ENCODE data around the gene RNF128.

The RNF128 gene, protein sequence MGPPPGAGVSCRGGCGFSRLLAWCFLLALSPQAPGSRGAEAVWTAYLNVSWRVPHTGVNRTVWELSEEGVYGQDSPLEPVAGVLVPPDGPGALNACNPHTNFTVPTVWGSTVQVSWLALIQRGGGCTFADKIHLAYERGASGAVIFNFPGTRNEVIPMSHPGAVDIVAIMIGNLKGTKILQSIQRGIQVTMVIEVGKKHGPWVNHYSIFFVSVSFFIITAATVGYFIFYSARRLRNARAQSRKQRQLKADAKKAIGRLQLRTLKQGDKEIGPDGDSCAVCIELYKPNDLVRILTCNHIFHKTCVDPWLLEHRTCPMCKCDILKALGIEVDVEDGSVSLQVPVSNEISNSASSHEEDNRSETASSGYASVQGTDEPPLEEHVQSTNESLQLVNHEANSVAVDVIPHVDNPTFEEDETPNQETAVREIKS

GRCh38 chrX:106726485-106727437 lies at the start of gene RNF128:
TSS of gene RNF128 (plus strand) at chrX:106726701. CDS start at chrX:106726914, 213 bp downstream.
- DNase-seq (ENCODE audit: low spot score), result peak; percentile 31

GRCh38 chrX:106680716-106681115 lies 45.8 kb upstream of the RNF128 start:
- DNase-seq (ENCODE audit: low spot score), result no peak

DNA sequence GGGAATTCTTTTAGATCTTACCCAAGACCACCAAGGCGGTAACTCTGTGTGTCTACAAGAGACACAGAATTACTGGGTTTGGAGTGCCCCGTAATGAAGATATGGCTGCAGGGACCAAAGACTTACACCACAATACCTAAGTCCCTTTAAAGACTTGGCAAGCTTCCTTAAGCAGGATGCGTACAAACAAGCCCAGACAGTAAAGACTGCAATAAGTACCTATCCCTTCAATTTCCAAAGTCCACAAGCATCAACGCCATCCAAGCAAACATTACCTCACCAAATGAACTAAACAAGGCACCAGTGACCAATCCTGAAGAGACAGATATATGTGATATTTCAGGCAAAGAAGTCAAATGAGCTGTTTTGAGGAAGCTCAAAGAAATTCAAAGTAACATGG lies 42.3 kb upstream of the RNF128 start:
- no peak for DNase-seq (ENCODE audit: low spot score)

DNA sequence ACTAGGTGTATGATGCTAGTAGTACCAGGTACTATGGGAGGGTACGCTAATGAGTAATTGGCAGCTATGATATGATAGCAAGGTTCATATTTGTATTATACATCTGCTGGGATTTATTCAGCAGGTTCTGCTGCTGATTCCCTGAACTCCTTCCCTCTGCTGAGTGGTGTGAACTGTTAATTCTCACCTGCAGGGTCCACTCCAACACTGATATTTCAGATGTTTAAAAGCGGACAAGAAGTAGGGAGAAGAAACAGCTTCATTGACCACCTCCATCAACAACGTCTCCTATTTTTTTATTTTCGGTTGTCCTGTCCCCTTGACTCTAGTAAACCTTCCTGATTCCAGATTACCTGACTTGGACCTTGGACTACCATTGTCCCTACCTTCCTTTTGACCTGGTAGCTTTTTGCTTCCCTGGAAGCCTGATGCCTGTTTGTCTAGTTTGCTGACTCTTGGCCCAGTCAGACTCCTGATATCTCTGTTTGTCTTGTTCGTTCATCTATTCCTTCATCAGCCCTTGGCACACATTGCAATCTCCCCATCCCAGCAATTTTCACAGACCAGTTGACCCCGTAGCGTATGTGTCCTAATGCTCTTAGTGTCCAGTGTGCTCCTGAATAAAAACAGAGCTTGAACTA lies 34.0 kb upstream of the RNF128 start:
- DNase-seq (ENCODE audit: low spot score), result no peak

- no peak for DNase-seq (ENCODE audit: low spot score)
These were observed 30.0 kb upstream of the RNF128 start for GRCh38 chrX:106696502-106696901.

DNA sequence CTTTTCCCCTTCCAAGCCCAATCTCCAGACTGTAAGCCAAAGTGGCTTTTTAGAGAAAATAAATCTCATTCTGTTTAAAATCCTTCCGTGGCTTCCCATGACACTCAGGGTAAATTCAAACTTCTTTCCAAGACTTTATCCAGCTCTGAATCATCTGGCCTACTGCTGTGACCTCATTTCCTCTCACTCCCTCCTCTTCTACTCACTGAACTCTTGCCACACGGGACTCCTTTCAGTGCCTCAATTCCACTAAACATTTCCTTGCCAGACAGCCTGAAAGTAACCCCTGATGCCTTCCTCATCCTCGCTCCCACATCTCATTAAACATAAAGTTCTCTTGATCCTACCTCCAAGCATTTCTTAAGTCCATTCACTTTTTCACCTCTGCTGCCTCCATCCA lies 27.8 kb upstream of the RNF128 start:
- no peak for DNase-seq (ENCODE audit: low spot score)

DNA sequence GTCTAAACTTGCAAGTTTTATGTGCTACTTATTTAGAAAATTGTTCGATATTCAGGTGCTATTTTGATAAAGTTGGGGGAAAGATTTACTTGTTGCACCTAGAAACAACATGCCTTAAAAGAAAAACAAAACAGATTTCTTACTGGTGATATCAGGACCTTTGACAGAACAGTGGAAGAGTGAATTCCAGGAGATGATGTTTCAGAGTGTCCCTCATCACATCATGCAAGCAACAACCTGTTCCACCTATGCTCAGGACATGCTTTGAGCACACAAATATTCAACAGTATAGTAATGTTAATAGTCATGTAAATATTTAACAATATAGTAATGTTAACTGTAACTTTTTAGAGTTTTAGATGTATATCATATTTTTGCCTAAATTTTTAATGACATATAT lies 23.9 kb upstream of the RNF128 start:
- DNase-seq (ENCODE audit: low spot score), result no peak

GRCh38 chrX:106706466-106706865 lies 20.0 kb upstream of the RNF128 start:
- DNase-seq (ENCODE audit: low spot score), result no peak

- peak; percentile 41 for DNase-seq (ENCODE audit: low spot score)
These were observed 18.6 kb upstream of the RNF128 start for GRCh38 chrX:106707771-106708454.

GRCh38 chrX:106710771-106711170 lies 15.7 kb upstream of the RNF128 start:
- DNase-seq (ENCODE audit: low spot score), result no peak

DNA sequence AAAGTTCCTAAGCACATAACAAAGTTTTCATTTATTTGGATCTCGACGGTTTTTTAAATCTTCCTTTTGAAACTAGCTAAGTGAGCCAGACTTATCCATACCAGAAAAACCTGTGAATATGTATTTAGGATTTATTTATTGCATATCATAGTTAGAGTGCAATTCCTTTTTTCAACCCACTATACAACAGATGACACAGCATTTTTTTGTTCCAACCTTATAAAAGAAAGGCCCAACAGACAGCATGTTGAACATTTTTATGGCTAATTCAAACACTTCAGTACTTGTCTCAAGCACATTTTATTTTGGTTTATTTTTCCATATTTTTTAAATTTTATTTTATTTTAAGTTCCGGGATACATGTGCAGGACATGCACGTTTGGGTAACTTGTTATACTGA lies 15.1 kb upstream of the RNF128 start:
- no peak for DNase-seq (ENCODE audit: low spot score)

GRCh38 chrX:106716004-106716403 lies 10.5 kb upstream of the RNF128 start:
- no peak for DNase-seq (ENCODE audit: low spot score)

DNA sequence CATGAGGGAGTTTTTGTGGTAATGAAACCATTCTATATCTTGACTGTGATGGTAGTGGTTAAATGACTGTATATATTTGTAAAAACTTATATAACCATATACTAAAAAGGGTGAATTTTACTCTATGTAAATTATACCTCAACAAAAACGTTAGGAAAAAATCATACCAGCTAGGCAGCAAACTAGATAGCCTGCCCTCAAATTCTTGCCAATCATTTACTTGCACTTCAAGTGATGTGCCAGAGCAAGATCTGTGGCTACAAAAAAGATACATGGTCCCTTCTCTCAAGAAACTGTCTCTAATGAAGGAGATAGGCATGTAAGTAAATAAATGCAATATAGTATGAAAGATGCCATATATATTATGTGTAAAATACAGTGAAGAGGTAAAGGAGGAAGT lies 10.0 kb upstream of the RNF128 start:
- no peak for DNase-seq (ENCODE audit: low spot score)

DNA sequence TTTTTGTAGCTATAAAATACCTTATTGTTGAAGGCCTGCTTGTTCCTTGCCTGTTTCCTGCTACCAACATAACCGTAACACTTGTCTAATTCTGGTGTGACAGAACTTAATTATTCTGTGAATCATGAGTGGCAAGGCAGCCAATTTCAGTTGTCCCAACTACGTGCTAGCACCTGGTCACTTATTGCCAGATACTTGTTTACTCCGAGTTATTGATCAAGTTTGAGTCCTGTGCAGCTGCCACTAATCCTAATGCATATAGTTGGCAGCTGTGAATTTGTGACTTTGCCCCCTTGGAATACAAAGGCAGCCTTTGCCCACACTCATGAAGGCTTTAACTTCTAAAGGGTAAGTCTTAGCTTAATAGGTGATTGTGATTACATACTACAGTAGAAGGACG lies 7.8 kb upstream of the RNF128 start:
- DNase-seq (ENCODE audit: low spot score), result no peak

- peak; percentile 1 for DNase-seq (ENCODE audit: low spot score)
These were observed 570 bp upstream of the RNF128 start for GRCh38 chrX:106725931-106726330.

- no peak for DNase-seq (ENCODE audit: low spot score)
These were observed 1.8 kb downstream of the RNF128 start for GRCh38 chrX:106728337-106728736.

DNA sequence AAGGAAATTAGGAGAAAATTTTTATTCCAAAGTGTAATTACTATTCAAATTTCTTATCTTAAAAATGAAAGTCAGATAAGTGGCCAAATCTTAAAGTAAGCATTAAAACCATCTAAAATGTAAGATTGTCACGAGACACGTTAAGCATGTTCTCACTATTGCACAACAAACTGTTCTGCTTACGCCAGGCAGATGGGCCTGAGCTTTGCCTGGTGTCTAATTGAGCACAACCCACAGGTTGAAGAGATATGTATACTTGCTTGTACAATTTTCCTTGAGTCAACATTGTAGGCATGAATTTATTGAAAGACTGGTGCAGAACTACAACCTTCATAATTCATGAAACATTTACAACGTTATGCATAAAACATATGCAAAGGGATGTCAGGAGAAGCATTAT lies 3.9 kb downstream of the RNF128 start:
- DNase-seq (ENCODE audit: low spot score), result no peak

GRCh38 chrX:106731590-106731989 lies 5.1 kb downstream of the RNF128 start:
- no peak for DNase-seq (ENCODE audit: low spot score)

GRCh38 chrX:106734827-106735226 lies 8.3 kb downstream of the RNF128 start:
- no peak for DNase-seq (ENCODE audit: low spot score)

DNA sequence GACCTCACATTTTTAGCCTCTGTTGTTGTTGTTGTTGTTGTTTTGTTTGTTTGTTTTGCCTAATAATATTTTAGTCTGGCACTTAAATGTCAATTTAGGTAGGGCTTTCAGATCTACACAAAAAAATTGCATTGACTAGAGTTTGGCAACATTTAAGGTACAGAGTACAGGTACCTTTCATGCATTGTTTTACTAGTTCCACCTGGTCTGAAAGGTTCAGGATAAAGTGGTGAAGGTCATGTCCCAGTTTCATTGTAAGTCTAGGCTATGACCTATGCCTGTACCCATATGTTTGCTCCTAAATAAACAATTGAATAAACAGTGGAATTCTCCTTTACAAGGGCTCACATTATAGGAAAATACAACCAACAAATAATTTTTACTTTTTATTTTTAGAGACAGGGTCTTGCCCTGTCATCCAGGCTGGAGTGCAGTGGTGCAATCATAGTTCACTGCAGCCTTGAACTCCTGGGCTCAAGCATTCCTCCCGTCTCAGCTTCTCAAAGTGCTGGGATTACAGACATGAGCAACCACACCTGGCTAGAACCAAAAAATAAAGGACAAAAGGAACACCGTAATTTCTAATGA lies 13.8 kb downstream of the RNF128 start:
- DNase-seq (ENCODE audit: low spot score), result no peak

- DNase-seq (ENCODE audit: low spot score), result no peak
These were observed 15.7 kb downstream of the RNF128 start for GRCh38 chrX:106742193-106742592.

Measured in putamen (tissue), 1 donor.